ENCODE data around the gene FHOD3. TPM values are rescaled to one million over a fixed set of nuclear protein-coding genes. Genes with fewer than 3 reads are reported as not detected.

The FHOD3 gene
- total RNA-seq, 2 donors from 2014 or later, result 66.0 to 114 TPM

- no peaks in the 10 kb centered on the region for H3K27me3 ChIP-seq
- TF ChIP-seq CTCF (IDR thresholded peaks at IDR 0.05), result no peak
- no peak for DNase-seq (ENCODE audit: low spot score)
- no peaks in the 10 kb centered on the region for H3K36me3 ChIP-seq
- no peaks in the 10 kb centered on the region for H3K9me3 ChIP-seq
- H3K4me3 ChIP-seq, result no peak overlapping the region
- peak overlapping the region; percentile 33 to 82 for H3K27ac ChIP-seq
- H3K4me1 ChIP-seq, result peaks cover 0 to 34% of the 10 kb centered on the region in 2 donors
Observed at GRCh38 chr18:36711014-36711725, 413.7 kb downstream of the FHOD3 start.

GRCh38 chr18:36711813-36712444 lies 414.4 kb downstream of the FHOD3 start:
- H3K9me3 ChIP-seq, result no peaks in the 10 kb centered on the region
- no peak overlapping the region for H3K4me3 ChIP-seq
- DNase-seq (ENCODE audit: low spot score), result peak; percentile 76
- peaks cover 0 to 35% of the 10 kb centered on the region in 2 donors for H3K4me1 ChIP-seq
- TF ChIP-seq CTCF (IDR thresholded peaks at IDR 0.05), result no peak
- H3K27ac ChIP-seq, result peak overlapping the region; percentile 33 to 82
- no peaks in the 10 kb centered on the region for H3K36me3 ChIP-seq
- no peaks in the 10 kb centered on the region for H3K27me3 ChIP-seq

GRCh38 chr18:36714476-36714875 lies 417.0 kb downstream of the FHOD3 start:
- Histone ChIP-seq H3K27ac (no peak overlapping the region), H3K4me1 (peaks cover 0 to 25% of the 10 kb centered on the region in 2 donors), H3K9me3 (no peaks in the 10 kb centered on the region), H3K27me3 (no peaks in the 10 kb centered on the region), H3K4me3 (no peak overlapping the region), H3K36me3 (no peaks in the 10 kb centered on the region)
- no peak for TF ChIP-seq CTCF (IDR thresholded peaks at IDR 0.05)
- DNase-seq (ENCODE audit: low spot score), result no peak

GRCh38 chr18:36717422-36718110 lies 420.1 kb downstream of the FHOD3 start:
- peaks cover 0 to 25% of the 10 kb centered on the region in 2 donors for H3K4me1 ChIP-seq
- no peak for DNase-seq (ENCODE audit: low spot score)
- H3K27ac ChIP-seq, result no peak overlapping the region
- H3K36me3 ChIP-seq, result no peaks in the 10 kb centered on the region
- no peak for TF ChIP-seq CTCF (IDR thresholded peaks at IDR 0.05)
- H3K27me3 ChIP-seq, result no peaks in the 10 kb centered on the region
- H3K4me3 ChIP-seq, result no peak overlapping the region
- no peaks in the 10 kb centered on the region for H3K9me3 ChIP-seq

- Histone ChIP-seq H3K27ac (peak overlapping the region in 1 of 2 donors; percentile 58), H3K4me3 (no peak overlapping the region), H3K9me3 (no peaks in the 10 kb centered on the region), H3K36me3 (no peaks in the 10 kb centered on the region), H3K27me3 (no peaks in the 10 kb centered on the region), H3K4me1 (peaks cover 0 to 36% of the 10 kb centered on the region in 2 donors)
- DNase-seq (ENCODE audit: low spot score), result no peak
- no peak for TF ChIP-seq CTCF (IDR thresholded peaks at IDR 0.05)
Observed at GRCh38 chr18:36718705-36719328, 421.3 kb downstream of the FHOD3 start.

Measured in right atrium auricular region (tissue), 2 donors.